Measurements from ENCODE around the gene RREB1.

DNA sequence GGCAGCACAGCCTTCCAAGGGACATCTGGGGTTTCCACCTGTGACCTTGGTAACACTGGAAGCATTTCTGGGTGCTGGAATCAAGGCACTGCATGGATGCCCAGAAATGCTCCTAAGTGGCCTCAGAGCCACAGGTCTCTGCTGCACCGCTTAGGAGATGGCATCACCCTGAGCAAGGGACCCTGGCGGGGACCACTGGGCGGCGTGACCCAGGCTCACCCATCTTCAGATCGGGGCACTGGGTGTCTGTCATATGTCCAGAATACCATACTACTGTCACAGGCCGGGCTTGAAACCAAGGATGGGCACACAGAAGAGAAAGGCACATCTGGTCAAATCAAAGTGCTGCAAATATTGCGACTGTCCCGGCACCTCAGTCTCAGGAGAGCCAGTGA lies 159.3 kb downstream of the RREB1 start:
- TF ChIP-seq, protein P1, sequence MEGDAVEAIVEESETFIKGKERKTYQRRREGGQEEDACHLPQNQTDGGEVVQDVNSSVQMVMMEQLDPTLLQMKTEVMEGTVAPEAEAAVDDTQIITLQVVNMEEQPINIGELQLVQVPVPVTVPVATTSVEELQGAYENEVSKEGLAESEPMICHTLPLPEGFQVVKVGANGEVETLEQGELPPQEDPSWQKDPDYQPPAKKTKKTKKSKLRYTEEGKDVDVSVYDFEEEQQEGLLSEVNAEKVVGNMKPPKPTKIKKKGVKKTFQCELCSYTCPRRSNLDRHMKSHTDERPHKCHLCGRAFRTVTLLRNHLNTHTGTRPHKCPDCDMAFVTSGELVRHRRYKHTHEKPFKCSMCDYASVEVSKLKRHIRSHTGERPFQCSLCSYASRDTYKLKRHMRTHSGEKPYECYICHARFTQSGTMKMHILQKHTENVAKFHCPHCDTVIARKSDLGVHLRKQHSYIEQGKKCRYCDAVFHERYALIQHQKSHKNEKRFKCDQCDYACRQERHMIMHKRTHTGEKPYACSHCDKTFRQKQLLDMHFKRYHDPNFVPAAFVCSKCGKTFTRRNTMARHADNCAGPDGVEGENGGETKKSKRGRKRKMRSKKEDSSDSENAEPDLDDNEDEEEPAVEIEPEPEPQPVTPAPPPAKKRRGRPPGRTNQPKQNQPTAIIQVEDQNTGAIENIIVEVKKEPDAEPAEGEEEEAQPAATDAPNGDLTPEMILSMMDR (conservative IDR thresholded peaks at IDR 0.05 in 1 of 2, IDR thresholded peaks at IDR 0.05 in 1 of 2; ENCODE audit: extremely low read depth in 1 of 2, insufficient read depth in 1 of 2, low read depth in 1 of 2, low read length in 2 of 2), result no peak
- no peak for TF ChIP-seq EZH2 (IDR thresholded peaks at IDR 0.05; ENCODE audit: borderline replicate concordance, low read length)
